GM21390 (cell line): Measurements from ENCODE around the gene UBE2J2.

Experiments used
- ATAC-seq: cut with Tn5 transposase; IDR thresholded peaks from one replicate; pipeline ENCODE4 v1.9.1; 2021; ENCODE audit not compliant: unreplicated experiment

The UBE2J2 gene

GRCh38 chr1:1282998-1283397, 9.3 kb upstream of the UBE2J2 start:
- no peak for ATAC-seq

GRCh38 chr1:1281533-1282321, 8.1 kb upstream of the UBE2J2 start:
- ATAC-seq = no peak

GRCh38 chr1:1280782-1281481, 7.3 kb upstream of the UBE2J2 start:
- no peak for ATAC-seq

DNA sequence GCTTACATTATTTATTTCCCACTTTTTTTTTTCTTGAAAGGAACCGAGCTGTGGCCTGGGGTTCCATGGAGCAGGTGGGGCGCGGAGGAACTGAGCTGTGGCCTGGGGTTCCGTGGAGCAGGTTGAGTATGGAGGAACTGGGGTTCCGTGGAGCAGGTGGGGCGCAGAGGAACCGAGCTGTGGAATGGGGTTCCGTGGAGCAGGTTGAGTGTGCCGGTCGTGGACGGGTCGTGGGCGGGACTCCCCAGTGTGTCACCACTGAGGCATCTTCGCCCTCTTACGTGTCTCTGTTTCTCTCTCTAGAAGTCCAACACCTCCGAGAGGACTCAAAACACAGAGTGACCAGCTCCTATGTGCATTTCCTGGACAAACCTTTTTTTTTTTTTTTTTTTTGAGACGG, 5.4 kb upstream of the UBE2J2 start:
- no peak for ATAC-seq

DNA sequence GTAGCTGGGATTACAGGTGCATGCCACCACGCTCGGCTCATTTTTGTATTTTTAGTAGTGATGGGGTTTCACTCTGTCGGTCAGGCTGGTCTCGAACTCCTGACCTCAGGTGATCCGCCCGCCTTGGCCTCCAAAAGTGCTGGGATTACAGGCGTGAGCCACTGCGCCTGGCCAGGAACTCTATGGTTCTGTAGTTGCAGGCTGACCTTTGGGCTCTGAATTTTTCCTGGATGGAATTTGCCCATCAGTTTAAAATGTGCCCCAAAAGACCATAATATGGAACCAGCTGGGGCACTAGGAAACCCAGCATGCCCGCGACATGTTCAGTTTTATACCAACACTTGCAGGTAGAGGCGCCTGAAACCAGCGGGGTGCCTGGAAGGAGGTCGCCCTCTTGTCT, 5.0 kb upstream of the UBE2J2 start:
- ATAC-seq = no peak

- ATAC-seq = no peak
These were observed 2.2 kb upstream of the UBE2J2 start for GRCh38 chr1:1275836-1276235.

- ATAC-seq = no peak
These were observed 1.3 kb upstream of the UBE2J2 start for GRCh38 chr1:1274931-1275431.

GRCh38 chr1:1274299-1274930, 761 bp upstream of the UBE2J2 start:
- ATAC-seq = no peak

GRCh38 chr1:1273209-1273511, 494 bp downstream of the UBE2J2 start:
- ATAC-seq = no peak

- no peak for ATAC-seq
These were observed 1.1 kb downstream of the UBE2J2 start for GRCh38 chr1:1272341-1273208.

DNA sequence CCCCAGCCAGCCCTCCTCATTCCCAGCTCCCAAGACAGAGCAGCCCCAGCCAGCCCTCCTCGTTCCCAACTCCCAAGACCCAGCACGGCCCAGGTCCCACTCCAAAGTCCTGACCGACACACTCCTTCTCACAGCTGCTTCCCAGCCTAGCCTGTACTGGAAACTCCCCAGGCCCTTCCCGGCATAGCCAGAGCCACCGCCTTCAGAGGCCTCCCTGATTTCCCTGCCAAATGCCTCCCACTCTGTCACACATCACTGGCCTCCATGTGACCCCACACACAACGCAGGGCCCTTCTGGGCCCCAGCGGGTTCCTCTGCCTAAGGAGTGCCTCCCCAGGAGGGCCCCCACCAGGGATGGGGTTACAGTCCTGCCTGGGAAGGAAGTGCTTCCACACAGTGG, 2.8 kb downstream of the UBE2J2 start:
- no peak for ATAC-seq

DNA sequence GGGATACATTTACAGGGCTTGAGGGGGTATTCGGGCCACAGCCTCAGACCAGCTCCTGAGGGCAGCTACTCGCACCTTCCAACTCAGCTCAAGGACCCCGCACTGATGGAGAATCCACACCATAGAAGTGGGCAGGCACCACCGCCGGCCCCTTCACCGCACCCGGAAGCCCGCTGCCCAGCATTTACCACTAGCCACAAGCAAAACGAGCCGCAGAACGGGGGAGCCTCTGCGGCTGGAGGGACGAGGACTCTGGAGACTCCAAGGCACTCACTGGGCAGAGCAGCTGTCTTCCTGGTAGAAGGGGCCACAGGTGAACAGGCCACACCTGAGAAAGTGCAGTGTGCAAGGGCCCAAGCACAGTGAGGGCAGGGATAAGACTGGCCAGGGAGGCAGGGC, 5.4 kb downstream of the UBE2J2 start:
- ATAC-seq = no peak

DNA sequence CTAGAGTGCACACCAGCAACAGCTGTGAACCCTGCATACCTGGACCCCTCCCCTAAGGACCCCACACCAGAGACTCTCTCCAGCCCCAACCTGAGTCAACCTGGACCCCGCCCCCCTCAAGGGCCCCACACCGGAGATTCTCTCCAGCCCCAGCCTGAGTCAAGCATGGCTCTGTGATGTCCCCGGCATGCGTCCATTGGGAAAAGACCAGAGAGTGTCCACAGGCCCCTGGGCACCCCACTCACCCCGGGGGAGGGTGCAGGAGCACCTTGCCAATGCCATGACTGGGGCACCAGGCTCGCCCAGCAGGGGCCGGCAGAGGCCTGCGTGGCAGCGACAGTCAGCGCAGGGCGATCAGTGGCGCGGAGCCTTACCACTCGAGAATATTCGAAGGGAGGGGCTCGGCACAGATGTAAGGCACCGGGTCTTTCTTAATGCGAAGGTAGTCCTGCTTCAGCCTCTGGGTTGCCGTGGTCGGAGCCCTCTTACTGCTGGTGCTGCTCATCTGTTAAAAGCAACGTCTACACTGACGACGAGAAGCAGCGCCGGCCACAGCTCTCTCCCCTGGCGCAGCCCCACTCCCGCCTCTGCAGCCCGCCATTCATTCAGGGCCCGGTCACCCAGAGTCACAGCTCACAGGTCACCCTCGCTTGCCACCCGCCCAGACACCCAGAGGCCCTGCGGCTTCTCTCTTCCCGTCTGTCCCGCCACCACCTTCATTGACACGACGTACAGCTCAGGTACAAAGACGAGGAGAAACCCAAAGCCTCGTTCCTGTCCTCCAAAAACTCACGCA, 6.0 kb downstream of the UBE2J2 start:
- ATAC-seq = no peak

GRCh38 chr1:1264868-1265272, 8.8 kb downstream of the UBE2J2 start:
- no peak for ATAC-seq

DNA sequence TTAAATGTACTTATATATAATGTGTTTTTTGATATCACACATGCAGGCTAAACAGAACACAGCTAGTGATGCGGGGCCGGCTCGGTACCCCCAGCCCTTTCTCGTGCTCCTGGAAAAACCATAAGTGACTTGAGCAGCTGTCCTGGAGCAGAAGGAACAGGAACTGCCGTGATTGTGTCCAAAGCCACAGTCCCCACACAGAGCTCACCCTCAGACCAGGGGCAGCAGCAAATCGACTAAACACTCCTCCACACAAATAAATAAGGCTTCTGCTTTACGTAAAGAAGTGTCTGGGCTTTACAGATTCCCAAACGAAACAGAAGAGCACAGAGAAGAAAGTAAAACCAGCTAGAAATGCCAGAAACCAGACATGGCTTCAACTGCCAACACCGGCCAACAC, 9.6 kb downstream of the UBE2J2 start:
- ATAC-seq = no peak

DNA sequence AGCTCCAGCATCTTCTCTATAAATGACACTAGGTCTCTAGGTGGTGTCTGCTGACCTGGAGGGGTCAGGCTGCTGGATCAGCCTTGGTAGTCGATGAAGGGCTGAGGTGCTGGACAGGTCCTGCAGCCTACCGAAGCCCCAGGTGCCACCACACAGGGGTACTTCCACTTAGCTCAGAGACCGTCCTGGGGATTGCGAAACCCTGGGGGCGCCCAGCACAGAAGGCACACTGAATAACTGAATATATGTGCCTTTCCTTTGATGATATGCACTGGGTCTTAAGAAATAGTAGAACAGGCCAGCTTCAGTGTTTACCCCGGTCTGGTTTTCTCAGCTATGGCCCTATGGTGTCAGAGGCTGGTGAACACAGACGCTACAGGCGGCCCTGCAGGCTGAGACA, 10.9 kb downstream of the UBE2J2 start:
- ATAC-seq = no peak

- ATAC-seq = no peak
These were observed 11.6 kb downstream of the UBE2J2 start for GRCh38 chr1:1262071-1262470.

- no peak for ATAC-seq
These were observed 12.7 kb downstream of the UBE2J2 start for GRCh38 chr1:1260843-1261560.

DNA sequence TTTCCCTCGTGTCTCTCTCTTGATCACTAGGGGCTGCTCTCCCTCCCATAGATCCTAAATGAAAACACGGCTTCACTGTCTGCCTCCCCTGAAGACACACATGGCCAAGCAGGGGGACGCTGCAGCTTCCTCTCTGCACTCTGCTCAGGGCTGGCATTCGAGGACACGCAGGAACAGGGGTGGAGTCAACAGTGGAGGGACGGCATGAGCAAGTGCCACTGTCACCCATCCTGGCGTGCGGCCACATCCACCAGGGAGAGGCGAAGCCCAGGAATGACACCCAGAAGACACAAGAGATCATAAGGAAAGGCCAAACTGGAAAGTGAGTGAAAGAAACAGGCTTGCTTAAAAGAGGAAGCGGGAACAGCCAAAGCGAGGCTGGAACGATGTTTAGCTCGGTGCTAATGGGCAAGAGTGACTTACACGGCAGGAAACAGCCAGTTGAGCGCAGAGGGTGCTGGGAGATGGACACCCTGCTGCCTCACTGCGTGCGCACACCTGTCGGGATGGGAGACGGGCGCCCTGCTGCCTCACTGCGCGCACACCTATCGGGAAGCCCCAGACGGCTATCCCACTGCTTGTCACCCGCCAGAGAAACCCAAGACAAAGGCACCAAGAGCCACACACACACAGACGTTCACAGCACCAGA, 13.6 kb downstream of the UBE2J2 start:
- no peak for ATAC-seq
